Muscle layer of colon (tissue), 2 donors: Measurements from ENCODE around the gene TSSC4.

Experiments
- H3K27ac ChIP-seq: one replicate; pipeline ENCODE4 v1.7.0; 2013; ENCODE audit warnings: low read depth, mild to moderate bottlenecking, low read length, moderate library complexity
- H3K27me3 ChIP-seq, 2 donors: one replicate each; pipeline ENCODE4 v1.7.0; 2013; ENCODE audit warnings: low read length in 2 of 2, mild to moderate bottlenecking in 2 of 2; ENCODE audit not compliant: insufficient read depth in 2 of 2, control insufficient read depth in 1 of 2
- H3K36me3 ChIP-seq: one replicate; pipeline ENCODE4 v1.7.0; 2013; ENCODE audit warnings: mild to moderate bottlenecking, low read length; ENCODE audit not compliant: insufficient read depth
- H3K4me1 ChIP-seq: one replicate; pipeline ENCODE4 v1.7.0; 2013; ENCODE audit warnings: mild to moderate bottlenecking, low read length; ENCODE audit not compliant: insufficient read depth
- H3K4me3 ChIP-seq, 2 donors: one replicate each; pipeline ENCODE4 v1.7.0; 2013; ENCODE audit warnings: low read length in 2 of 2, low read depth in 1 of 2, mild to moderate bottlenecking in 1 of 2, moderate library complexity in 1 of 2
- H3K9ac ChIP-seq: one replicate; pipeline ENCODE4 v1.7.0; 2013; ENCODE audit warnings: low read length
- H3K9me3 ChIP-seq: one replicate; pipeline ENCODE4 v1.7.0; 2013; ENCODE audit warnings: mild to moderate bottlenecking, low read length
- donor health status: abdominal sarcoma.
- donor health status: Adenocarcinoma of cecum.

Gene TSSC4

GRCh38 chr11:2416765-2417164 is 16.2 kb downstream of the TSSC4 start:
- Histone ChIP-seq H3K27ac (no peak overlapping the region), H3K4me3 (no peak overlapping the region), H3K27me3 (peaks cover 0 to 7% of the 10 kb centered on the region in 2 donors), H3K9ac (no peak overlapping the region), H3K36me3 (no peaks in the 10 kb centered on the region), H3K4me1 (peaks cover 4% of the 10 kb centered on the region), H3K9me3 (no peaks in the 10 kb centered on the region)

DNA sequence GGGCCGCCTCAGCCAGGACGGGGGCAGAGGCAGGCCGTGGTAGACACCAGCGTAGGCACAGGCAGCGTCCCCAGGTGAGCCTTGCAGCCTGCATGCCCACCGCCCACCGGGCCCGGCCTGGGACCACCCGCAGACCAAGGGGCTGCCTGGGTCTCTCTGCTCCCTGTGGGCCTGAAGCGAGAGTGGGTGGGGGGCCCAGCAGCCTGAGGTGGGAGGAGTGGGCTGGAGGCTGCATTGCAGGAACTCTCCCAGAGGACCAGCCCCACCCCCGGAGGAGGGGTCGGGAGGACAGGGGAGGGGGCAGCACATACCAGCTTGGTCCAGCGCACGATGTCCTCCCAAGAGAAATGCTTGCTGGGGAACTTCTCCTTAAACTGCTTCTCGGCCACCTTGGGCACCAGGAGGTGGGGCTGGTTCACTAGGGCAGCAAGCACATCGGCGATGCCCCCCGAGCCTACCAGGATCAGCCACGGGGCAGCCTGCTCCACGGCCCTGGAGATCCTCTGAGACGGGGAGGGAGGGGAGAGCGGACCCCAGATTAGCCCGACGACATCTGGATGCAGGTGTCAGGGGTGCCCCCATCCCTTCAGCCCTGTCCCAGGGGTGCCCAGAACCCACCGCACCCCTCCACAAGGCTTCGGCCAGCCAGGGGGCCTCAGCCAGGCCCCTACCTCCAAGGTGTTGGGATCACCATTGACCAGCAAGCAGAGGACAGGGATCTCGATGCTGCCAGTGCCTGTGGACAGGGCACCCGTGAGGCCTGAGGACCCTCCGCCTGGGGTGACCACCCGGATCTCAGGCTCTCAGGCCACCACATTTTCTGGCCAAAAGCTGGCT is 17.5 kb downstream of the TSSC4 start:
- Histone ChIP-seq H3K4me1 (peaks cover 4% of the 10 kb centered on the region), H3K27me3 (peaks cover 0 to 7% of the 10 kb centered on the region in 2 donors), H3K9me3 (no peaks in the 10 kb centered on the region), H3K4me3 (no peak overlapping the region), H3K36me3 (no peaks in the 10 kb centered on the region), H3K9ac (no peak overlapping the region), H3K27ac (no peak overlapping the region)

DNA sequence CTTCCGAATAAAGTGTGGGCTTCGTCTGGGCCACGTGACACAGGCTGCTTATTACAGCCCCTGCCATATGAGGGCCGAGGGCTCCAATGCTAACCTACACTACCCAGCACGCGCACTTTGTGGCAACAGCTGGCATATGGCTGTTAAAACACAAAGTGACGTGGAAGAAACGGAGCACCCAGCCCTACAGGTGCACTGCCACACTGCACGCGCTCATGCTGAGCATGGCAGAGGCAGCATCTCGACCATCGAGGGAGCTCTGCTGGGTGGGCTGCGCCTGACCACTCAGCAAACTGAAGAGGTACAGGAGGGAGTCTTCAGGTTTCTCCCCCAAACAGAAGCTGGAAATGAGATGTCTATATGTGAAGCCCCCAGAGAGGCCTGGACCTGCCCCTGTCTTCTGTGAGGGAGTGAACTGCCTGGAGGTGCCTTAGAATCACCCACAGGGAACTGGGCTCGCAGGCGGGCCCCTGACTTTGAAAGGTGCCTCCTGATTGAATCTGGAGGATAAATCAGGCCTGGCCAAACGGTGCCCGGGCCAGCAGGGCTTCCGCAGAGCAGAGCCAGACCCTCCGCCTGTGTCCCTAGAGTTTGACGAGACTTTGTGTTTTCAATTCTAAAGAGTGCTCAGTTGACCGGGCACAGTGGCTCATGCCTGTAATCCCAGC is 18.3 kb downstream of the TSSC4 start:
- Histone ChIP-seq H3K4me1 (peaks cover 4% of the 10 kb centered on the region), H3K9me3 (no peaks in the 10 kb centered on the region), H3K27ac (no peak overlapping the region), H3K27me3 (peaks cover 0 to 7% of the 10 kb centered on the region in 2 donors), H3K36me3 (no peaks in the 10 kb centered on the region), H3K9ac (no peak overlapping the region), H3K4me3 (no peak overlapping the region)

DNA sequence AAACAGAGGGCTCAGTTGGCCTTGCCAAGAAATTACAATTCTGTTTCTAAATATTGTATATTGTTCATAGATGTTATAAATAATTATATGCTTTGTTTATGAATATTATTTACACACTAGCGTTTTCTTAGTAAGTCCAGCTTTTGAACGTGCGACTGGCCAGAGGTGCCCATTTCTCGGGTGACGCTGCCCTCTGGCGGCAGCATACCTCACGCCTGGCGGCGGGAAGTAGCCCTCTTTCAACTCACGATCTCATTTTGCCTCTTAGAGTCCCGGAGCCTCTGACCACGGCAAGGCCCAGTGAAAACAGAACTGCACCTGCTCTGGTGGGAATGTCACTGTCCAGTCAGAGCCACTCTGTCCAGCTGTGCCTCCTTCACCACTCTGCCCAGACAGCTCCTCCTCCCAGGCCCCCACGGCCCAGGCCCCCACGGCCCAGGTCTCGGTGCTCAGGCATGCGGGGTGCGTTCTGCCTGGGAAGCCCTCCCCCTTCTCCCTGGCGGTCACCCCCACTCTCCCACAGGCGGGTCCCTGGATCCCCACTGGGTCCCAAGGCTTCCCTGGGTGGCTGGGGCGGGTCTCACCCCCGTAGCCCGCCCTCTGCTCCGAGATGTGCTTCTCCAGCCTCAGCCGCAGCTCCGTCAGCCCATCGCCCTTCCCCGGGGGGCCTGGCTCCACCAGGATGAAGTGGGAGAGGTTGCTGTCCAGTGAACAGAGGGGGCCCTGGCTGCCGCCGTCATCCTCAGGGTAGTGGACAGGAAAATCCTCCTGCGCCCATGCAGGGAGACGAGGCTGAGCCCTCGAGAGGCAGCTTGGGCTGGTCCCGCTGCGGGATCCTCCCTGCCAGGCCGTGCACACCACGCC is 19.3 kb downstream of the TSSC4 start:
- Histone ChIP-seq H3K4me3 (no peak overlapping the region), H3K4me1 (peaks cover 4% of the 10 kb centered on the region), H3K27me3 (peaks cover 0 to 7% of the 10 kb centered on the region in 2 donors), H3K27ac (no peak overlapping the region), H3K9ac (no peak overlapping the region), H3K9me3 (no peaks in the 10 kb centered on the region), H3K36me3 (no peaks in the 10 kb centered on the region)

DNA sequence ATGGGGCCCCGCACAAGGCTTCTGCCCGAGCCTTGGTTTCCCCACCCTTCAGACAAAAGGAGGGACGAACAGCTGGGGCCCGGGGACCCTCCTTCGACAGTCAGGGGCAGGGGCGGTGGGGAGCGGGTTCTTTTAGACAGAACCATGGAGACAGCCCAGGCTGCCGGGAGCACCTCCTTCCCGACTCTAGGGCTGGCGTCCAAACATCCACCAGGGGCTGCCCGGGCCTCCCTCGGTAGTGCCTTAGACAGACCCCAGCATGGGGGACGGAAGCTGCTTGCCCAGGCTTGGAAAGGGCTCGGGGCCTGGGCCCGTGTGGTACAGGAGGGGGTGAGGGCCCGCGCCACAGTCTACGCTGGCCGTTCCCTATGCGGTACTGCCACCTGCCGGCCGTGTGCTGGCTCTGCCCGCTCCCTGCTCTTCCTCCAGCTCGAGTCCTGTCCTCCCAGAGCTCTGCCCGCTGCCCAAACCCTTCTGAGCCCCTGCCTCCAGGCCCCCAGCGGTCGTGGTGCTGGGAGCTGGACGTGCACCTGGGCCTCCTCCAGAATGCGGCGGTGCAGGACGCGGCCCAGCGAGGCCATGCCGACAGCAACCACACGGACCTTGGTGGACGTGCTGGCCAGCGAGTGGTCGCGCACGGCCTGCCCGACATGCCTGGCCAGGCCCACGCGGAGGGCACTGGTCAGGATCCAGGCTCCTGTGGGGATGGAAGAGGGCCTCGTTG is 20.1 kb downstream of the TSSC4 start:
- Histone ChIP-seq H3K9me3 (no peaks in the 10 kb centered on the region), H3K36me3 (no peaks in the 10 kb centered on the region), H3K27ac (no peak overlapping the region), H3K9ac (no peak overlapping the region), H3K4me1 (peaks cover 4% of the 10 kb centered on the region), H3K27me3 (peaks cover 0 to 7% of the 10 kb centered on the region in 2 donors), H3K4me3 (no peak overlapping the region)

DNA sequence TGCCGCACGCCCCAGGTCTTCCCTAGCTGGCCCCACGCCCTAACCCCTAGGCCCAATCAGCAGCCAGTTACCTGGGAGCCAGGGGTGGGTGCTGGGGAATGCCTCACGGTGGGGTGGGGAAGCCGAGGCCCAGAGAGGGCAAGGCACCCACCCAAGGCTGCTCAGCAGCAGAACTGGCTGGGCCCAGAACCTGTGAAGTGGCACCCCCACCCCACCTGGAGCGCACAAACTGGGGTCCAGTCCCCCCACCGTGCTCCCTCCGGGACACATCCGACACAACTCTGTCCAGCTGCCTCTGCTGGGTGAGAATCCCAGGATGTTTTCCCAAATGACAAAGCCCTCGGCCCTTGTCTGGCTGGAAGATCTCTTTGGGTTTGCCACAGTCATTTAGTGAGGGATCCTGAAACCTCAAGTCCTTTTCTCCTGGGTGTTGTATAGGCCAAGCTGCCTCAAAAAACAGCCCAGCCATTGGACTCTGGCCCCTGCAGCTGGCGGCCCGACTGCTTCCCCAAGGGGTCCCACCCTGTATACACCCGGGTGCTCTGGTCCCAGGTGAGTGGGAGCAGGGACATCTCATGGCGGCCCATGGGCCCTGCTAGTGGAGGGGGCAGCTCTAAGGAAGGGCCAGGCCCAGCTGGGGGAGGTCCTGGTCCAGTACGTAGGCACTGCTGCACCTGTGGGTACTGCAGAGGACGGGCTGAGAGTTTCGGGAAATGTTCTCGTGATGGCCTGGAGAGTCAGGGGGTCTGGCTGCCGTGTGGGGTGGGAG is 20.9 kb downstream of the TSSC4 start:
- Histone ChIP-seq H3K4me3 (no peak overlapping the region), H3K4me1 (peaks cover 4% of the 10 kb centered on the region), H3K9me3 (no peaks in the 10 kb centered on the region), H3K27me3 (peaks cover 0 to 7% of the 10 kb centered on the region in 2 donors), H3K36me3 (no peaks in the 10 kb centered on the region), H3K9ac (no peak overlapping the region), H3K27ac (no peak overlapping the region)

DNA sequence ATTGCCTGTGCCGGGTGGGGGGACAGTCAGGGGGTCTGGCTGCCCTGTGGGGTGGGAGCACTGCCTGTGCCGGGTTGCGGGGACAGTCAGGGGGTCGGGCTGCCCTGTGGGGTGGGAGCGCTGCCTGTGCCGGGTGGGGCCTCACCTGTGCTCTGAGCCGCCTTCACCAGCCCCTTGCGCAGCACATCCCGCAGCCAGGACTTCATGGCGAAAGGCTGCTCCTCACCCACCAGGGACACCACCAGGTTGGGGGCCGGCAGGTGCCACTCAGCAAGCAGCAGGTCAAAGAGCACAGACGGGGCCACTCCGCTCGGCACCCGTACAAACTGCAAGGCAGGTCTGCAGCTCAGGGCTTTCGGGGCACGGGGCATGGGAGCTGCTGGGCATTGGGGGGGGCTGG is 21.4 kb downstream of the TSSC4 start:
- Histone ChIP-seq H3K9me3 (no peaks in the 10 kb centered on the region), H3K4me3 (no peak overlapping the region), H3K27ac (no peak overlapping the region), H3K9ac (no peak overlapping the region), H3K27me3 (peaks cover 0 to 7% of the 10 kb centered on the region in 2 donors), H3K4me1 (peaks cover 4% of the 10 kb centered on the region), H3K36me3 (no peaks in the 10 kb centered on the region)

GRCh38 chr11:2422461-2423156 is 22.1 kb downstream of the TSSC4 start:
- Histone ChIP-seq H3K27ac (no peak overlapping the region), H3K9me3 (no peaks in the 10 kb centered on the region), H3K36me3 (no peaks in the 10 kb centered on the region), H3K27me3 (peaks cover 0 to 7% of the 10 kb centered on the region in 2 donors), H3K9ac (no peak overlapping the region), H3K4me1 (peaks cover 4% of the 10 kb centered on the region), H3K4me3 (no peak overlapping the region)

- Histone ChIP-seq H3K4me1 (peaks cover 4% of the 10 kb centered on the region), H3K36me3 (no peaks in the 10 kb centered on the region)
Measured at GRCh38 chr11:2423157-2424025, 22.8 kb downstream of the TSSC4 start.

More at GRCh38 chr11:2423157-2424025, 22.8 kb downstream of the TSSC4 start:
- no peak overlapping the region for H3K4me3 ChIP-seq
- H3K27ac ChIP-seq = no peak overlapping the region
- no peaks in the 10 kb centered on the region for H3K9me3 ChIP-seq
- H3K9ac ChIP-seq = no peak overlapping the region
- peaks cover 0 to 7% of the 10 kb centered on the region in 2 donors for H3K27me3 ChIP-seq
